SK-N-SH (cell line): ENCODE data around the gene CA6. TPM values are rescaled to one million over a fixed set of nuclear protein-coding genes. Genes with fewer than 3 reads are reported as not detected.

Experiments used
- CTCF ChIA-PET: fragments of 300-600, 350-600 bp; formaldehyde crosslinking; extraction: SDS; loops from one replicate; lab custom pipeline; 2021; lab: Yijun Ruan, JAX
- POLR2A ChIA-PET: fragments of 350-600 bp; sonication (Branson Sonifier 250); formaldehyde crosslinking; extraction: SDS; loops from one replicate; lab custom pipeline; 2020; ENCODE audit warnings: antibody characterized with exemption, inconsistent platforms; lab: Yijun Ruan, JAX
- DNase-seq: peaks from one replicate; pipeline ENCODE4 v3.0.0; 2012
- H2AFZ ChIP-seq: fragments of 200-600 bp; sonication (generic); 2 replicates; pipeline ENCODE4 v1.8.1; 2016; ENCODE audit warnings: antibody characterized with exemption, mild to moderate bottlenecking, low read depth
- H3F3A ChIP-seq: fragments of 200-600 bp; sonication (generic); replicated peaks from 2 replicates; pipeline ENCODE3; 2016; ENCODE audit warnings: antibody characterized with exemption, mild to moderate bottlenecking; ENCODE audit not compliant: insufficient read depth
- H3K27ac ChIP-seq, 2 experiments: fragments of 200-500 bp in 1 of 2; fragments of 200-600 bp in 1 of 2; sonication (Bioruptor generic) in 1 of 2; sonication (generic), shearing (Covaris generic) in 1 of 2; 2 replicates each; pipeline versions ENCODE4 v1.5.1 to v1.6.1; 2014 to 2016; ENCODE audit warnings: low read depth in 2 of 2, inconsistent platforms in 1 of 2, low read length in 1 of 2, mild to moderate bottlenecking in 1 of 2, mixed read lengths in 1 of 2
- H3K27me3 ChIP-seq: fragments of 200-600 bp; sonication (generic), shearing (Covaris generic); 2 replicates; pipeline ENCODE4 v1.6.1; 2016; ENCODE audit warnings: mixed run types; ENCODE audit not compliant: insufficient read depth
- H3K36me3 ChIP-seq, 2 experiments: fragments of 200-500 bp in 1 of 2; fragments of 200-600 bp in 1 of 2; sonication (Bioruptor generic) in 1 of 2; sonication (generic) in 1 of 2; replicated peaks in 1 of 2; 2 replicates each; pipeline versions ENCODE3 to v1.5.1; 2014 to 2016; ENCODE audit warnings: low read length in 1 of 2, mild to moderate bottlenecking in 1 of 2; ENCODE audit not compliant: insufficient read depth in 2 of 2, control insufficient read depth in 1 of 2
- H3K4me1 ChIP-seq, 2 experiments: fragments of 200-500 bp in 1 of 2; fragments of 200-600 bp in 1 of 2; sonication (Bioruptor generic) in 1 of 2; sonication (generic), shearing (Covaris generic) in 1 of 2; 2 replicates each; pipeline versions ENCODE4 v1.5.1 to v1.6.1; 2014 to 2016; ENCODE audit warnings: low read depth in 1 of 2, low read length in 1 of 2, mixed run types in 1 of 2; ENCODE audit not compliant: insufficient read depth in 2 of 2, control insufficient read depth in 1 of 2
- H3K4me2 ChIP-seq: fragments of 200-600 bp; sonication (generic), shearing (Covaris generic); 2 replicates; pipeline ENCODE4 v1.6.1; 2017; ENCODE audit warnings: mixed run types
- H3K4me3 ChIP-seq, 2 experiments: fragments of 200-500 bp in 1 of 2; fragments of 200-600 bp in 1 of 2; sonication (Bioruptor generic) in 1 of 2; sonication (generic), shearing (Covaris generic) in 1 of 2; 2 replicates each; pipeline versions ENCODE4 v1.5.1 to v1.8.1; 2014 to 2016; ENCODE audit warnings: low read depth in 2 of 2, inconsistent platforms in 1 of 2, low read length in 1 of 2, mild to moderate bottlenecking in 1 of 2, mixed read lengths in 1 of 2, moderate library complexity in 1 of 2
- H3K79me2 ChIP-seq: fragments of 200-600 bp; sonication (generic); 2 replicates; pipeline ENCODE4 v1.8.1; 2017; ENCODE audit warnings: mild to moderate bottlenecking; ENCODE audit not compliant: insufficient read depth
- H3K9ac ChIP-seq: fragments of 200-600 bp; sonication (generic); 2 replicates; pipeline ENCODE4 v1.6.1; 2017; ENCODE audit warnings: mixed run types
- H3K9me2 ChIP-seq: fragments of 200-600 bp; sonication (generic); 2 replicates; pipeline ENCODE4 v1.6.1; 2017; ENCODE audit warnings: mixed run types
- H3K9me3 ChIP-seq: fragments of 200-600 bp; sonication (generic); 2 replicates; pipeline ENCODE4 v1.6.1; 2017; ENCODE audit warnings: mixed run types, mild to moderate bottlenecking, moderate library complexity
- H4K20me1 ChIP-seq: fragments of 200-600 bp; sonication (generic); 2 replicates; pipeline ENCODE4 v1.6.1; 2017; ENCODE audit warnings: mild to moderate bottlenecking, mixed run types; ENCODE audit not compliant: insufficient read depth
- CTCF ChIP-seq: fragments of 200-600 bp; sonication (generic); IDR thresholded peaks from 2 replicates; pipeline ENCODE4 v1.6.1; 2017; ENCODE audit warnings: antibody characterized with exemption, mild to moderate bottlenecking, moderate library complexity
- ELF1 ChIP-seq: IDR thresholded peaks from 2 replicates; pipeline ENCODE4 v1.4.0; 2012
- EP300 ChIP-seq, 2 experiments: IDR thresholded peaks; 2 replicates each; pipeline versions ENCODE4 v1.4.0 to v1.6.1; 2012; ENCODE audit warnings: borderline replicate concordance in 1 of 2, low read depth in 1 of 2, low read length in 1 of 2
- FOXJ3 ChIP-seq: sonication (generic); formaldehyde crosslinking; IDR thresholded peaks from 2 replicates; pipeline ENCODE4 v1.5.1; 2020; ENCODE audit warnings: mild to moderate bottlenecking, missing genetic modification reagents
- FOXM1 ChIP-seq: IDR thresholded peaks from 2 replicates; pipeline ENCODE4 v1.4.0; 2012; ENCODE audit warnings: low read depth, mild to moderate bottlenecking
- JUND ChIP-seq: IDR thresholded peaks from 2 replicates; pipeline ENCODE4 v1.4.0; 2012
- NFIC ChIP-seq: IDR thresholded peaks from 2 replicates; pipeline ENCODE4 v1.4.0; 2012; ENCODE audit warnings: borderline replicate concordance
- NRF1 ChIP-seq: IDR thresholded peaks from 2 replicates; pipeline ENCODE4 v1.6.1; 2012; ENCODE audit warnings: low read depth, mild to moderate bottlenecking, low read length
- POLR2AphosphoS5 ChIP-seq: IDR thresholded peaks from 2 replicates; pipeline ENCODE4 v1.6.1; 2012; ENCODE audit warnings: low read depth, low read length
- RAD21 ChIP-seq: IDR thresholded peaks from 2 replicates; pipeline ENCODE4 v1.6.1; 2012; ENCODE audit warnings: mild to moderate bottlenecking, low read length
- RCOR1 ChIP-seq: fragments of 150-350 bp; IDR thresholded peaks from 2 replicates; pipeline ENCODE4 v1.6.1; 2017; ENCODE audit warnings: antibody characterized with exemption, low read length
- REST ChIP-seq: IDR thresholded peaks from 2 replicates; pipeline ENCODE4 v1.6.1; 2012; ENCODE audit warnings: mild to moderate bottlenecking, low read depth, low read length, moderate library complexity
- RFX5 ChIP-seq: IDR thresholded peaks from 2 replicates; pipeline ENCODE4 v1.6.1; 2012; ENCODE audit warnings: mild to moderate bottlenecking, improper control_type of control experiment, low read length
- RXRA ChIP-seq: IDR thresholded peaks from 2 replicates; pipeline ENCODE4 v1.4.0; 2012; ENCODE audit warnings: low read depth, mild to moderate bottlenecking, borderline replicate concordance
- TCF12 ChIP-seq: IDR thresholded peaks from 2 replicates; pipeline ENCODE4 v1.4.0; 2012
- USF1 ChIP-seq: IDR thresholded peaks from 2 replicates; pipeline ENCODE4 v1.4.0; 2012; ENCODE audit warnings: low read depth, borderline replicate concordance
- USF2 ChIP-seq: fragments of 150-350 bp; IDR thresholded peaks from 2 replicates; pipeline ENCODE4 v1.6.1; 2017; ENCODE audit warnings: antibody characterized with exemption, low read length, low read depth, borderline replicate concordance
- ZBTB33 ChIP-seq: IDR thresholded peaks from 2 replicates; pipeline ENCODE4 v1.4.0; 2012; ENCODE audit warnings: low read depth, borderline replicate concordance
- WGBS: methylation state at CpG from one replicate; pipeline ENCODE4 v1.1.6; 2017; ENCODE audit warnings: low lambda C conversion rate; 5-methylcytosine and 5-hydroxymethylcytosine counted together
- polyA plus RNA-seq, 3 experiments: library from polyadenylated mRNA; depleted of rRNA; stranded (reverse); fragments of >200 nt; gene quantifications; 2 replicates each; pipeline ENCODE4 v1.2.3, GENCODE V29; 2012

CA6 gene
- polyA plus RNA-seq, 1 of the 3 experiments (the other 2 are of a cell fraction): not detected

- TF ChIP-seq FOXM1: no peak
These were observed 4.6 kb downstream of the CA6 start (continued) for GRCh38 chr1:8950309-8950708.

GRCh38 chr1:8951231-8951630 lies 5.6 kb downstream of the CA6 start:
- no peak overlapping the region for H3K27ac ChIP-seq
- no peak overlapping the region for H2AFZ ChIP-seq
- no peak for TF ChIP-seq EP300 (IDR thresholded peaks at IDR 0.05; ENCODE audit: borderline replicate concordance in 1 of 2, low read depth in 1 of 2, low read length in 1 of 2)
- TF ChIP-seq NFIC: no peak
- TF ChIP-seq RFX5: no peak
- TF ChIP-seq REST: no peak
- TF ChIP-seq RCOR1: no peak
- no peak for TF ChIP-seq POLR2AphosphoS5
- TF ChIP-seq ZBTB33: no peak
- no peak for TF ChIP-seq FOXJ3 (CRISPR knock-in tag)
- no peak for TF ChIP-seq USF1
- no peak for TF ChIP-seq RAD21
- TF ChIP-seq USF2: no peak
- TF ChIP-seq TCF12: no peak
- no peak for TF ChIP-seq ELF1
- no peak for TF ChIP-seq JUND
- TF ChIP-seq NRF1: no peak
- no peak for TF ChIP-seq RXRA
- TF ChIP-seq CTCF: no peak
- WGBS: 83% methylated on average over 6 of the region's 6 CpGs
- H3K4me2 ChIP-seq: no peak overlapping the region
- H3K36me3 ChIP-seq: no peaks in the 10 kb centered on the region
- no peak overlapping the region for H3K4me3 ChIP-seq
- no peaks in the 10 kb centered on the region for H3K9me2 ChIP-seq
- ChIA-PET POLR2A (no interaction called here), CTCF (interaction anchor here (0.6 to 1.3 kb wide), 5 partner anchors 12 to 316 kb away, joined by 3 to 5 read pairs (median 3); no protein-coding TSS in a partner anchor)
- H3K4me1 ChIP-seq: no peaks in the 10 kb centered on the region
- no peak for DNase-seq
- no peaks in the 10 kb centered on the region for H4K20me1 ChIP-seq
- no peak overlapping the region for H3K9ac ChIP-seq
- H3K27me3 ChIP-seq: no peaks in the 10 kb centered on the region
- H3K79me2 ChIP-seq: no peaks in the 10 kb centered on the region
- no peaks in the 10 kb centered on the region for H3F3A ChIP-seq
- H3K9me3 ChIP-seq: no peaks in the 10 kb centered on the region
